ENCODE data around the gene OVCA2.

The OVCA2 gene

DNA sequence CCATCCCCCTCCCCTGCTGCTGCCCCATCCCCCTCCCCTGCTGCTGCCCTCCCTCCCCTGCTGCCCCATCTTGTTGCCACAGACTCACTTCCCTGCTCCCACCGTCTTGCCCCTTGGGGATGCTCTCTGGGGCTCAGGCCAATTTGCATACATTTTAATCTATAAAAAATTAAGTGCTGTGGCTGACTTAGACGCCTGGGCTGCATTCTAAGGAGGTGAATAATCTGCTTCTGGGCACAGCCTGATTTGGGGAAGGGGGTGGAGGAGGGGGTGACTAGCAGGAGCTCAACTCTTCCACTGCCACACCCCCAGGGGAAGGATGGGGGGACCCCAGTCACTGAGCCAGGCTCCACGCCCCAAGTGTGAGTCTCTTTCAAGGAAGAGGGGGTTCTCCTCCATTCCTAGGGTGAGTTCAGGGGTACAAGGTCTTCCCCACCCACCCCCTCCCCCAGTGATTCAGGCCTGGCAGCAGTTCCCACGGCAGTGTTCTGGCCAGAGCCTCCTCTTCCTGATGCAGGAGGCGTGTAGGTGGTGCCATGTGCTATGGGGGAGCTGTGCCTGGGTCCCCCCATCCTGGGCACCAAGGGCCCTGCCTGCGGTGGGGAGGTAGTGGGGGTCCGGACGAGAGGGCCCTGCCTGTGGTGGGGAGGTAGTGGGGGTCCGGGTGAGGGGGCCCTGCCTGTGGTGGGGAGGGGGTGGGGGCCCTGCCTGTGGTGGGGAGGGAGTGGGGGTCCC is 6.8 kb upstream of the OVCA2 start:
- no peak for TF ChIP-seq POLR2A (IDR thresholded peaks at IDR 0.05; ENCODE audit: low read depth, low read length)
- FAIRE-seq (no peak), DNase-seq (ENCODE audit: insufficient read length, low spot score) (no peak)

DNA sequence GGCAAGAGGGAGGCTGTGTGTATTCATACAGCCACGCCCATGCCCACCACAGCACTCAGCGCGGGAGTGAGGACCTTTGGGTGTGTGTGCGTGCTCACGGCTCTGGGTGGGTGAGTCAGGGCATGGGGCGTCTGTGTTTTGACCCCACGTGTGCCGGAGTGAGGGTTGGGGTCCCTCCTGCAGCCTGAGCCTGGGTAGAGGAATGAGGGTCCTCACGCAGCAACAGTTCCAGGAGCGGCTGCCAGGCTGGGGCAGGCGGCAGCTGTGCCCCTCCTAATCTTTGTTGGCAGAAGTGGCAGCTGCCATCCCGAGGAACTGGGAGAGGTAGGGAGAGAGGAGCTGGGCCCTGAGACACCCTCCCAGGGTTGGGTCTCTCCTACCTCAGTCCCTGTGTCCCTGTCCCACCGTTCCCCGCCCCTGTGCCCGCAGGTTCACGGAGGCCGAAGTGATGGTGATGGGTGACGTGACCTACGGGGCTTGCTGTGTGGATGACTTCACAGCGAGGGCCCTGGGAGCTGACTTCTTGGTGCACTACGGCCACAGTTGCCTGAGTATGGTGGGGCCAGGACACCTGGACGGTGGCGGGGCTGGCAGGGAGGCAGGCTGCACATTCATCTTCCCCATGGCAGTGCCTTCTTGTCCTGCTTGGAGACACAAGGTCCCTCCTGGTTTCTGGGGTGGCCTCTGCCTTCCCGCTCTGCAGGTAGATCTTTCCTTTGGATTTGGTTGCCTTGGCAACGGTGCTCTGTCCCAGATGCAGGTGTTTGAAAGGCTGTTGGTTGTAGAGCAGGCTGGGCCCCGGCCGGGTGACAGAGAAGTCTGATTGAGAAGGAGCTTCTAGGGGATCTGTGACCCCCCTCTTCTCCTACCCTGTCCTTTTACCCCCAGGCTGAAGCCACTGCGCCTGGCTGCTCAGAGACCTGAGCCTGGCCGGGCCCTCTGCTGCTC is 6.0 kb upstream of the OVCA2 start:
- no peak for TF ChIP-seq POLR2A (IDR thresholded peaks at IDR 0.05; ENCODE audit: low read depth, low read length)
- DNase-seq (ENCODE audit: insufficient read length, low spot score), result no peak
- FAIRE-seq, result no peak

DNA sequence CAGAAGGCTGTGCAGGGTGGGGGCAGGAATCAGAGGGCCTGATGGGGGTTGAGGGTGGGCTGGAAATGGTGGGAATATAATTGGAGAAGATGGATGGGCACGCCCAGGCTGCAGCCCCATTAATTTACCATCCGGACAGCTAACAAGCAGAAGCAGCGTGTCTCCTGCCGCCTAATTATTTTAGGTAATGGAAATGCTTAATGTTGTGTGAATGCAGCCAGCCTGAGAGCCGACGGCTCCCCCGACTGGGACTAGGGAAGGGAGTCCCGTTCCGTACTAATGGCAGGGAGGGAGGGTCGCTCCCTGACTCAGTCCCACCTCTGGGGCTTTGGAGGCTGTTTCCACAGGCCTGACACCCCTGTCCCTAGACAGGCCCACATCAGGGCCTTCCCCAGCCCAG is 4.7 kb upstream of the OVCA2 start:
- DNase-seq (ENCODE audit: insufficient read length, low spot score) (no peak), FAIRE-seq (no peak)
- no peak for TF ChIP-seq POLR2A (IDR thresholded peaks at IDR 0.05; ENCODE audit: low read depth, low read length)

DNA sequence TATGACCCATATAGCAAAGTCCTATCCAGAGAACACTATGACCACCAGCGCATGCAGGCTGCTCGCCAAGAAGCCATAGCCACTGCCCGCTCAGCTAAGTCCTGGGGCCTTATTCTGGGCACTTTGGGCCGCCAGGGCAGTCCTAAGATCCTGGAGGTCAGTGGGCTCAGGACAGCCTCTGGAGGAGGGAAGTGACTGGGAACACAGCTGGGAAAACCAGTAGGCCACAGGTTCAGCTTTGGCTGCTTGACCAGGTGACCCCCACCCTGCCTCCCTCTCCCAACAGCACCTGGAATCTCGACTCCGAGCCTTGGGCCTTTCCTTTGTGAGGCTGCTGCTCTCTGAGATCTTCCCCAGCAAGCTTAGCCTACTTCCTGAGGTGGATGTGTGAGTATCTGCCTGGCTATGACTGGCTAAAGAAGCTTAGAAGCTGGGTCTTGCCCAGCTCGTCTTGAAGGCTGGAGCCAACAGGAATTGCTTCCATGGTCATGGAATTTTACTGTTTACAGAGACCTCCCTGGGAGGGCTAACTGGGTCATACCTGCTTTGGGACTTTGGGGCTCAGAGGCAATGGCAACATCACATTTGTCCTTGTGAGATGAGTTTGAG is 1.5 kb upstream of the OVCA2 start:
- DNase-seq (ENCODE audit: insufficient read length, low spot score) (no peak), FAIRE-seq (no peak)

DNA sequence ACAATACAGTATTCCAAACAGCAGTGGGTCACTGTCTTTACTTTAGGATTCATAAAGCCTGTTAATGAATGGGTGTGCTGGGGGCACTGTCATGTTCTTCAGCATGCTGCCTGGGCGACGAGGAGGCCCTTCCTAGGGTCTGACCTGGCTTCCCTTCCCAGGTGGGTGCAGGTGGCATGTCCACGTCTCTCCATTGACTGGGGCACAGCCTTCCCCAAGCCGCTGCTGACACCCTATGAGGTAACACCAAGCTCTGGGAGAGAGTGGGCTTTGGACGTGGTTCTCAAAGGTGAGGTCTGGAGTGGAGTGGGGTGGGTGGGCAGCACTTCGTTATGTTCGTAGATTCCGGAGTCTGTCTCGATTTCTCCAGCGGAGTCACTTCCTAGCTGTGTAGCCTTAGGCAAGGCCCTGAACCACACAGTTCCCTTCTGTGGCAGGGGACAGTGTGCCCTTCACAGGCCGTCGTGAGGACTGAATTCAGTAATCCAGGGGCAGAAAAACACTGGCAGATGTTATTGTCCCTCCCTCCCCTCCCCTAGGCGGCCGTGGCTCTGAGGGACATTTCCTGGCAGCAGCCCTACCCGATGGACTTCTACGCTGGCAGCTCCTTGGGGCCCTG is 771 bp upstream of the OVCA2 start:
- TF ChIP-seq POLR2A (IDR thresholded peaks at IDR 0.05; ENCODE audit: low read depth, low read length), result no peak
- DNase-seq (ENCODE audit: insufficient read length, low spot score) (no peak), FAIRE-seq (no peak)

More for the DNA sequence above, 1.5 kb upstream of the OVCA2 start:
- TF ChIP-seq POLR2A (IDR thresholded peaks at IDR 0.05; ENCODE audit: low read depth, low read length), result no peak

DNA sequence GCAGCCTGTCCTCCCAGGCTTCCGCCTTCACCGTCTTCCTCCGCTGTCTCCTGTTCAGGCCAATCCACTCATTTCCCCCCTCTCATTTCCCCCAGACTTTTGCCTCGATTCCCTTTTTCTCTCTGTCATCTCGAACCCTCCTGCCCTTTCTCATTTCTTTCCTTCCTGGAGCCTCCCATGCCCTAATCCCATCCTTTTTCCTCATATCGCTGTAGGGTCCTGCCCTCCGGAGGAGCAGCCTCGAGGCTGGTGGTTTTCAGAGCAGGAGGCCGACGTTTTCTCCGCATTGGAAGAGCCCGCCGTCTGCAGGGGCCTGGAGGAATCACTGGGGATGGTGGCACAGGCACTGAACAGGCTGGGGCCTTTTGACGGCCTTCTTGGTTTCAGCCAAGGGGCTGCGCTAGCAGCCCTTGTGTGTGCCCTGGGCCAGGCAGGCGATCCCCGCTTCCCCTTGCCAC is 597 bp downstream of the OVCA2 start:
- DNase-seq (ENCODE audit: insufficient read length, low spot score) (no peak), FAIRE-seq (no peak)
- TF ChIP-seq POLR2A (IDR thresholded peaks at IDR 0.05; ENCODE audit: low read depth, low read length), result no peak

DNA sequence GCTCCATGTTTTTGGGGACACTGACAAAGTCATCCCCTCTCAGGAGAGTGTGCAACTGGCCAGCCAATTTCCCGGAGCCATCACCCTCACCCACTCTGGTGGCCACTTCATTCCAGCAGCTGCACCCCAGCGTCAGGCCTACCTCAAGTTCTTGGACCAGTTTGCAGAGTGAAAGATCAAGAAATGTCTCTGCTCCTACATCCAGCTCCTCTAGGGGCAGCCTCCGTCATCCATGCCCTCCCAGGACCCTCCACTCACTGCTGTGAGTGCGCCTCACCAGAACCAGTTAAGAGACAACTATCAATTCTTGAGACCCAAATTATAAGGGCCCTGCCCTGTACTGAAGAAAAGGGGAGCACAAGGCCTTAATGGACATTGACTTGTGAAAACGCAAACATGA is 1.1 kb downstream of the OVCA2 start:
- DNase-seq (ENCODE audit: insufficient read length, low spot score) (no peak), FAIRE-seq (no peak)
- no peak for TF ChIP-seq POLR2A (IDR thresholded peaks at IDR 0.05; ENCODE audit: low read depth, low read length)

DNA sequence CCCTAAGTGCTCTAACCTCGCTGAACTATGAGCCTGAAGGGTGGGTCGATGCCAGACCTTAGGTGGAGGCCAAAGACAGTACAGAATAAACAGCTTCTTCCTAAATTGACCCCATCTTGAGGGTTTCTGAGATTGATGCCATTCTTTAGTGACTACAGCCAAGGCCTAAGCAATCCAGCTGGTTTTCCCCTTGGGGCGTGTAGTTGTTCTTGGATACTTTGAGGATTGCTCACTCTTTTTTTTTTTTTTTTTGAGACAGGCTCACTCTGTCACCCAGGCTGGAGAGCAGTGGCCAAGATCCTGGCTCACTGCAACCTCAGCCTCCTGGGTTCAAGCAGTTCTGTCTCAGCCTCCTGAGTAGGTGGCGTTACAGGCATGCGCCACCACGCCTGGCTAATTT is 2.0 kb downstream of the OVCA2 start:
- FAIRE-seq (no peak), DNase-seq (ENCODE audit: insufficient read length, low spot score) (peak; percentile 86)
- no peak for TF ChIP-seq POLR2A (IDR thresholded peaks at IDR 0.05; ENCODE audit: low read depth, low read length)

DNA sequence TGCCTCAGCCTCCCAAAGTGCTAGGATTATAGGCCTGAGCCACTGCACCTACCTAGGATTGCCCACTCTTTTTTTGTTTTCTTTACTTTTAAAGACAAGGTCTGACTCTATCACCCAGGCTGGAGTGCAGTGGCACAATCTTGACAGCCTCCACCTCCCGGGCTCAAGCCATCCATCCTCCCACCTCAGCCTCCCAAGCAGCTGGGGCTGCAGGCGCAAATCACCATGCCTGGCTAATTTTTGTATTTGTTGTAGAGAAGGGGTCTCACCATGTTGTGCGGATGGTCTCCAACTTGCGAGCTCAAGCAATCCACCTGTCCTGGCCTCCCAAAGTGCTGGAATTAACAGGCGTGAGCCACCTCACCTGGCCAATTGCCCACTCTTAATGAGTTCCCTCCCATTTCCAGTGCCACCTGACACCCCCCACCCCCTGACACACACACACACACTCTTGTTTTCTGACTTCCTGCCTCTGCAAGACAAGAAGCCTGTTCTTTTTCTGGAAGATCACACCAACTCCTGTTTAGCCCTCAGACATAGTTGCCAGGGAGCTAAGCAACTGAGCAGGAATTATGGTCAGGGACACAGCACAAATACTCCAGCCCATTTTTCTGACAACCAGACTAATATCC is 2.6 kb downstream of the OVCA2 start:
- FAIRE-seq (no peak), DNase-seq (ENCODE audit: insufficient read length, low spot score) (no peak)
- TF ChIP-seq POLR2A (IDR thresholded peaks at IDR 0.05; ENCODE audit: low read depth, low read length), result no peak

DNA sequence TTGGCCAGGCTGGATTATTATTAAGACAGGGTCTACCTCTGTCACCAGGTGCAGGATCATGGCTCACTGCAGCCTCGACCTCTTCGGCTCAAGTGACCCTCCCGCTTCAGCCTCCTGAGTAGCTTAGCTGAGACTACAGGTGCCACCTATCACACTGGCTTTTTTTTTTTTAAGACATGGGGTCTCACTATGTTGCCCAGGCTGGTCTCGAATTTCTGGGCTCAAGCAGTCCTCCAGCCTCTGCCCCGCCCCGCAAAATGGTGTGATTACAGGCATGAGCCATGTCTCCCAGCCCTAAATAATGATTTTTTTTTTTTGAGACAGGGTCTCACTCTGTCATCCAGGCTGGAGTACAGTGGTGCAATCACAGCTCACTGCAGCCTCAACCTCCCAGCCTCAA is 5.8 kb downstream of the OVCA2 start:
- no peak for TF ChIP-seq POLR2A (IDR thresholded peaks at IDR 0.05; ENCODE audit: low read depth, low read length)
- FAIRE-seq (no peak), DNase-seq (ENCODE audit: insufficient read length, low spot score) (no peak)

DNA sequence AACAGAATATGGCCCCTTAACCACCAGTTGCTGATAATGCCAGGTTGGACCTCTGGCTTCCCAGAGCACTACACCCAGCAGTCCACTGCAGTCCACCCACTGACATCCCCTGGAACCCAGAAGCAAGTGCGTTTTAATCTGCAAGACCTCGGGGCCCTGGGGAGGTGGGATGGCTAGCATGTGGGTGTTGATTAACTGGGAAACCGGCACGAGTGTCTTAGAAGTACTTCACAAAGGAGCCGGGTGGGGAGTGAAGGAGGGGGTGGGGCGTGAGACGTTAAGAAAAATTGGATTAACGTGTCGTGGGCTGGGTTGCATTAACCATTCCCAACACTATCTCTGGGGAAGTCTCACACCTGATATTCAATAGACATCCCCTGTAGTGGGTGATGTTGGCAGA is 7.0 kb downstream of the OVCA2 start:
- no peak for TF ChIP-seq POLR2A (IDR thresholded peaks at IDR 0.05; ENCODE audit: low read depth, low read length)
- FAIRE-seq (no peak), DNase-seq (ENCODE audit: insufficient read length, low spot score) (no peak)

DNA sequence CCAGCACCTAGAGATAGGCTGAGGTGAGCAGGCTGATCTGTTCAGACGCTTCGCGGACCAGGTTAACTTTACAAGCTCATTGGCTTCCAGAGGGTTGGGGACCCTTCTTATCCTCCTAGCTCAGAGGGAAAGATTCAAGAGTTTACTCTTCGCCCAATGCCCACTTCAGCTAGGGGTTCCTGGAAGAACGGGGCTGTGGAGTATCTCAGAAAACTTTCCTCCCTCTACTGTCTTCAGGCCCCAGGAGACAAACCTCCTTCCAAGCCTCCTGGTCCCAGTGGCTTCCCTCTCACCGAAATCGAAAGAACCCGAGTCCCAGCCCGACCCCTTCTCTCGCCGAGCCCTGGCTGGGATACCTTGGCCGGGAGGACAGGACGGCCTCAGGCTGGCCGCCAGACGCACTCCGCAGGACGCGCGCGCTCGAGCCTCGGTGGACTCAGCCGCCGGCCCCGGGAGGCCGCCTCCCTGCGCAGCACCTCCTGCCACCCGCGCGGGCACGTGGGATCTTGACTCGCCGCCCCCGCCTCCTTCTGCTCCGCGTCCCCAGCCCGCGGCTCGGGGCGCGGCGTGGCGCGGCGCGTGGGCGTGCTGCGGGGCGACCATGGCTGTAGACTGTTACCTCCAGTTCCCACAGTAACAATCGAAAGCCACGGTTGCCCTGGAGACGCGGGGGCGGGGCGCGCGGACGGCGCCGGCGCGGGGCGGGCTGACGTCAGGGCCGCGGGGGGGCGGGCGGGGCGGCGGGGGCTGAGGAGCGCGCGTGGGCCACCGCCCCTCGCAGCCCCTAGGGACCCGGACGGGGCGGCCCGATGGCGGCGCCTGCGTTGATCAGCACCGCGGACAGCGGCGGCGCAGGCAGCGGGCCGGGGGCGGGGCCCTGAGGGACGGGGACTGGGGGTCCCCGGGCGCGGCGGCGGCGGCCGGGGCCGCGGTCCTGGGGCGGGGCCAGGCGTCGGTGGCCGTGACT is 7.8 kb downstream of the OVCA2 start:
- peak; percentile 23; the same call in 1 of the 2 replicates for TF ChIP-seq POLR2A (IDR thresholded peaks at IDR 0.05; ENCODE audit: low read depth, low read length)
- peak; percentile 84 for DNase-seq (ENCODE audit: insufficient read length, low spot score)
- FAIRE-seq, result no peak
